A549 (cell line): ENCODE measurements around the gene FAM20A. TPM values are rescaled to one million over a fixed set of nuclear protein-coding genes. Genes with fewer than 3 reads are reported as not detected.

Experiments used
- ATAC-seq, 2 experiments: fragments of 200-7000 bp in 1 of 2; fragments of >200 bp in 1 of 2; cut with Nextera tagmentation in 1 of 2; cut with Tn5 transposase in 1 of 2; 3 replicates each; pipeline versions ENCODE4 v1.8.0 to v1.9.1; 2018 to 2020; ENCODE audit warnings: mild to moderate bottlenecking in 1 of 2, moderate library complexity in 1 of 2
- CTCF ChIA-PET: fragments of 300-600 bp; sonication (Branson Sonifier 250); formaldehyde crosslinking; extraction: SDS; loops from one replicate; lab custom pipeline; 2021; ENCODE audit warnings: antibody characterized with exemption, inconsistent platforms; lab: Yijun Ruan, JAX
- POLR2A ChIA-PET: fragments of 350-600 bp; formaldehyde crosslinking; extraction: SDS; loops from one replicate; lab custom pipeline; 2021; ENCODE audit warnings: antibody characterized with exemption, inconsistent platforms; lab: Yijun Ruan, JAX
- DNase-seq, 2 experiments: peaks; one replicate each; pipeline versions ENCODE4 v3.0.0 to v3.0.0-alpha.2; 2011 to 2016; ENCODE audit warnings: low read depth in 1 of 2, low spot score in 1 of 2
- FAIRE-seq: peaks from 2 replicates; lab custom pipeline; 2011; peaks lifted over from hg19 to GRCh38; lab: Jason Lieb, UNC
- H3K27ac ChIP-seq, 2 experiments: fragments of >200 bp; sonication (Bioruptor Twin); formaldehyde crosslinking; 3 replicates each; pipeline ENCODE4 v1.5.1; 2016 to 2017
- H3K4me1 ChIP-seq: fragments of >200 bp; sonication (Bioruptor Twin); formaldehyde crosslinking; 3 replicates; pipeline ENCODE4 v1.6.1; 2016
- H3K4me2 ChIP-seq: fragments of >200 bp; sonication (Bioruptor Twin); formaldehyde crosslinking; 3 replicates; pipeline ENCODE4 v1.6.1; 2016
- H3K4me3 ChIP-seq: fragments of >200 bp; sonication (Bioruptor Twin); formaldehyde crosslinking; 3 replicates; pipeline ENCODE4 v1.5.1; 2016
- H3K9me3 ChIP-seq: fragments of >200 bp; sonication (Bioruptor Twin); formaldehyde crosslinking; 3 replicates; pipeline ENCODE4 v1.6.1; 2016
- BHLHE40 ChIP-seq: IDR thresholded peaks from 2 replicates; pipeline ENCODE4 v1.6.1; 2012; ENCODE audit warnings: low read depth, low read length, inconsistent platforms
- CBX2 ChIP-seq: fragments of 200-600 bp; sonication (generic); IDR thresholded peaks from 2 replicates; pipeline ENCODE4 v1.6.1; 2016; ENCODE audit warnings: low read depth, mild to moderate bottlenecking, borderline replicate concordance
- CBX8 ChIP-seq: fragments of 200-600 bp; sonication (generic); IDR thresholded peaks from 2 replicates; pipeline ENCODE4 v1.6.1; 2016
- CHD2 ChIP-seq: fragments of 150-350 bp; IDR thresholded peaks from 2 replicates; pipeline ENCODE4 v1.6.1; 2014; ENCODE audit warnings: low read length; ENCODE audit not compliant: partially characterized antibody
- CHD4 ChIP-seq: fragments of 200-600 bp; sonication (generic); IDR thresholded peaks from 2 replicates; pipeline ENCODE4 v1.6.1; 2016; ENCODE audit warnings: antibody characterized with exemption, mild to moderate bottlenecking, borderline replicate concordance
- EHF ChIP-seq: fragments of 250-450 bp; sonication (Bioruptor Pico); IDR thresholded peaks from 2 replicates; pipeline ENCODE4 v1.5.0; 2020; ENCODE audit warnings: mild to moderate bottlenecking
- FOXS1 ChIP-seq: fragments of 250-450 bp; sonication (Bioruptor Pico); IDR thresholded peaks from 2 replicates; pipeline ENCODE4 v1.5.0; 2020; ENCODE audit warnings: mild to moderate bottlenecking, moderate library complexity
- GATA3 ChIP-seq: IDR thresholded peaks from 2 replicates; pipeline ENCODE4 v1.6.1; 2012; ENCODE audit warnings: borderline replicate concordance
- HDAC2 ChIP-seq: fragments of 200-600 bp; sonication (generic); IDR thresholded peaks from 2 replicates; pipeline ENCODE4 v1.6.1; 2016
- HOXA7 ChIP-seq: fragments of 250-450 bp; sonication (Bioruptor Pico); IDR thresholded peaks from 2 replicates; pipeline ENCODE4 v1.5.0; 2020; ENCODE audit warnings: mild to moderate bottlenecking, moderate library complexity
- HOXB5 ChIP-seq: fragments of 250-450 bp; sonication (Bioruptor Pico); IDR thresholded peaks from 2 replicates; pipeline ENCODE4 v1.5.0; 2020; ENCODE audit warnings: mild to moderate bottlenecking, moderate library complexity
- JUN ChIP-seq, 2 experiments: fragments of >200 bp; sonication (Bioruptor Twin); formaldehyde crosslinking; IDR thresholded peaks; 2 replicates in 1 of 2; 3 replicates in 1 of 2; pipeline ENCODE4 v1.6.1; 2016 to 2017
- JUNB ChIP-seq: fragments of >200 bp; sonication (Bioruptor Twin); formaldehyde crosslinking; IDR thresholded peaks from 2 replicates; pipeline ENCODE4 v1.6.1; 2016
- MAZ ChIP-seq: fragments of 150-350 bp; IDR thresholded peaks from 2 replicates; pipeline ENCODE4 v1.6.1; 2014; ENCODE audit warnings: antibody characterized with exemption, low read depth, low read length, borderline replicate concordance
- MYC ChIP-seq: IDR thresholded peaks from 2 replicates; pipeline ENCODE4 v1.6.1; 2012; ENCODE audit warnings: mild to moderate bottlenecking, inconsistent platforms, low read length, improper control_type of control experiment, borderline replicate concordance
- NR3C1 ChIP-seq: fragments of >200 bp; sonication (Bioruptor Twin); formaldehyde crosslinking; IDR thresholded peaks from 3 replicates; pipeline ENCODE4 v1.6.1; 2017
- RAD21 ChIP-seq, 2 experiments: fragments of >200 bp in 1 of 2; sonication (Bioruptor Twin) in 1 of 2; formaldehyde crosslinking in 1 of 2; IDR thresholded peaks in 1 of 2; conservative IDR thresholded peaks in 1 of 2; 2 replicates in 1 of 2; 3 replicates in 1 of 2; pipeline ENCODE4 v1.6.1; 2012 to 2018; ENCODE audit warnings: inconsistent platforms in 1 of 2
- RARB ChIP-seq: fragments of 250-450 bp; sonication (Bioruptor Pico); IDR thresholded peaks from 2 replicates; pipeline ENCODE4 v1.8.0; 2021; ENCODE audit warnings: mild to moderate bottlenecking, moderate library complexity
- RCOR1 ChIP-seq: fragments of 150-350 bp; IDR thresholded peaks from 2 replicates; pipeline ENCODE4 v1.6.1; 2014; ENCODE audit warnings: antibody characterized with exemption, low read length, low read depth
- RNF2 ChIP-seq: fragments of 200-600 bp; sonication (generic); IDR thresholded peaks from 2 replicates; pipeline ENCODE4 v1.6.1; 2016; ENCODE audit warnings: low read depth, mild to moderate bottlenecking, antibody characterized with exemption, moderate library complexity, borderline replicate concordance
- SREBF2 ChIP-seq: fragments of 450-650 bp; IDR thresholded peaks from 2 replicates; pipeline ENCODE4 v1.6.1; 2014; ENCODE audit warnings: mild to moderate bottlenecking, moderate library complexity
- ZFP36 ChIP-seq: fragments of 450-650 bp; IDR thresholded peaks from 2 replicates; pipeline ENCODE4 v1.6.1; 2014; ENCODE audit warnings: borderline replicate concordance; ENCODE audit not compliant: partially characterized antibody
- ZNF302 ChIP-seq: fragments of 250-450 bp; sonication (Bioruptor Pico); IDR thresholded peaks from 2 replicates; pipeline ENCODE4 v1.9.0; 2021; ENCODE audit warnings: inconsistent platforms, mild to moderate bottlenecking, moderate library complexity
- WGBS: methylation state at CpG from one replicate; pipeline ENCODE4 v1.1.6; 2017; ENCODE audit errors: missing lambda C conversion rate; 5-methylcytosine and 5-hydroxymethylcytosine counted together
- polyA plus RNA-seq, 4 experiments: library from polyadenylated mRNA; depleted of rRNA in 3 of 4; stranded (reverse); fragments of >200 nt; fragmentation: RNase III in 1 of 4; extraction: RNeasy Plus Mini Kit Qiagen cat#74134 plus additional on column Dnase treatment in 1 of 4; gene quantifications; 2 replicates in 3 of 4; 3 replicates in 1 of 4; pipeline ENCODE4 v1.2.3, GENCODE V29; 2011 to 2017
- TF ChIP-seq, protein P1 (sequence below): IDR thresholded peaks from 2 replicates; pipeline ENCODE4 v1.6.1; 2012
- TF ChIP-seq, protein P2 (sequence below): fragments of 250-450 bp; sonication (Bioruptor Pico); IDR thresholded peaks from 2 replicates; pipeline ENCODE4 v1.5.0; 2021; ENCODE audit warnings: mild to moderate bottlenecking, moderate library complexity, borderline replicate concordance
- TF ChIP-seq, protein P3 (sequence below): IDR thresholded peaks from 2 replicates; pipeline ENCODE4 v1.6.1; 2012; ENCODE audit warnings: low read depth, borderline replicate concordance

The FAM20A gene
- polyA plus RNA-seq, 2 of the 4 experiments (the other 2 are of a cell fraction) = 0.05 to 0.09 TPM

DNA sequence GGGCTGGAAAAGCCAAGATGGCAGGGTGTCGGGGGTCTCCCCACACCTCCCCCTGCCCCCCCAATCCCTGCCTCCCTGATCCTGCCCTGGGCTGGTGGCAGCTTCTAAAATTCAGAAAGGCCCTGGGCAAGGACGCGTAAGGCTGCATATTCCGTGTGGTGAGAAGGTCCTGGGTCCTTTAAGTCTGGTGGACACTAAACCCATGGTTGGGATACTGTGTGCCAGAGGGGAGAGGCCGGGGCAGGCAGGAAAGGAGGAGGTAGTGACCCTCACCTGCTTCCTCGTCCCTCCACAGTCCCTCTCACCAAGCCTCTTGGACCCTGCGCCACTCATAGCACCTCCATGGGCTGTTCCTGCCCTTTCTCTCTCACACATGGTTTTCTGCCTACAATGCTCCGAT lies 60.2 kb downstream of the FAM20A start:
- Histone ChIP-seq H3K4me1 (peaks cover 13% of the 10 kb centered on the region; the same call in 2 of the 3 replicates), H3K27ac (no peak overlapping the region), H3K4me2 (no peak overlapping the region)
- WGBS = 93% methylated on average over 8 of the region's 8 CpGs
- DNase-seq (no peak), FAIRE-seq (no peak)
- CTCF ChIA-PET = no interaction called here
- TF ChIP-seq ZFP36 (no peak), HDAC2 (no peak), MYC (no peak), JUNB (no peak), CBX2 (no peak), FOXS1 (no peak), RCOR1 (no peak), RAD21 (conservative IDR thresholded peaks at IDR 0.05 in 1 of 2, IDR thresholded peaks at IDR 0.05 in 1 of 2) (no peak), GATA3 (no peak), EHF (CRISPR knock-in tag) (no peak), CHD2 (no peak)
- TF ChIP-seq, protein P1, sequence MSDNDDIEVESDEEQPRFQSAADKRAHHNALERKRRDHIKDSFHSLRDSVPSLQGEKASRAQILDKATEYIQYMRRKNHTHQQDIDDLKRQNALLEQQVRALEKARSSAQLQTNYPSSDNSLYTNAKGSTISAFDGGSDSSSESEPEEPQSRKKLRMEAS = no peak
- TF ChIP-seq, protein P2, sequence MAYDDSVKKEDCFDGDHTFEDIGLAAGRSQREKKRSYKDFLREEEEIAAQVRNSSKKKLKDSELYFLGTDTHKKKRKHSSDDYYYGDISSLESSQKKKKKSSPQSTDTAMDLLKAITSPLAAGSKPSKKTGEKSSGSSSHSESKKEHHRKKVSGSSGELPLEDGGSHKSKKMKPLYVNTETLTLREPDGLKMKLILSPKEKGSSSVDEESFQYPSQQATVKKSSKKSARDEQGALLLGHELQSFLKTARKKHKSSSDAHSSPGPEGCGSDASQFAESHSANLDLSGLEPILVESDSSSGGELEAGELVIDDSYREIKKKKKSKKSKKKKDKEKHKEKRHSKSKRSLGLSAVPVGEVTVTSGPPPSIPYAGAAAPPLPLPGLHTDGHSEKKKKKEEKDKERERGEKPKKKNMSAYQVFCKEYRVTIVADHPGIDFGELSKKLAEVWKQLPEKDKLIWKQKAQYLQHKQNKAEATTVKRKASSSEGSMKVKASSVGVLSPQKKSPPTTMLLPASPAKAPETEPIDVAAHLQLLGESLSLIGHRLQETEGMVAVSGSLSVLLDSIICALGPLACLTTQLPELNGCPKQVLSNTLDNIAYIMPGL (CRISPR knock-in tag) = no peak
- TF ChIP-seq, protein P3, sequence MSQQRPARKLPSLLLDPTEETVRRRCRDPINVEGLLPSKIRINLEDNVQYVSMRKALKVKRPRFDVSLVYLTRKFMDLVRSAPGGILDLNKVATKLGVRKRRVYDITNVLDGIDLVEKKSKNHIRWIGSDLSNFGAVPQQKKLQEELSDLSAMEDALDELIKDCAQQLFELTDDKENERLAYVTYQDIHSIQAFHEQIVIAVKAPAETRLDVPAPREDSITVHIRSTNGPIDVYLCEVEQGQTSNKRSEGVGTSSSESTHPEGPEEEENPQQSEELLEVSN = no peak
- TF ChIP-seq, all 56 proteins: peak for 0
- ATAC-seq = no peak
- POLR2A ChIA-PET = no interaction called here
- H3K9me3 ChIP-seq = no peaks in the 10 kb centered on the region
- no peak overlapping the region for H3K4me3 ChIP-seq

DNA sequence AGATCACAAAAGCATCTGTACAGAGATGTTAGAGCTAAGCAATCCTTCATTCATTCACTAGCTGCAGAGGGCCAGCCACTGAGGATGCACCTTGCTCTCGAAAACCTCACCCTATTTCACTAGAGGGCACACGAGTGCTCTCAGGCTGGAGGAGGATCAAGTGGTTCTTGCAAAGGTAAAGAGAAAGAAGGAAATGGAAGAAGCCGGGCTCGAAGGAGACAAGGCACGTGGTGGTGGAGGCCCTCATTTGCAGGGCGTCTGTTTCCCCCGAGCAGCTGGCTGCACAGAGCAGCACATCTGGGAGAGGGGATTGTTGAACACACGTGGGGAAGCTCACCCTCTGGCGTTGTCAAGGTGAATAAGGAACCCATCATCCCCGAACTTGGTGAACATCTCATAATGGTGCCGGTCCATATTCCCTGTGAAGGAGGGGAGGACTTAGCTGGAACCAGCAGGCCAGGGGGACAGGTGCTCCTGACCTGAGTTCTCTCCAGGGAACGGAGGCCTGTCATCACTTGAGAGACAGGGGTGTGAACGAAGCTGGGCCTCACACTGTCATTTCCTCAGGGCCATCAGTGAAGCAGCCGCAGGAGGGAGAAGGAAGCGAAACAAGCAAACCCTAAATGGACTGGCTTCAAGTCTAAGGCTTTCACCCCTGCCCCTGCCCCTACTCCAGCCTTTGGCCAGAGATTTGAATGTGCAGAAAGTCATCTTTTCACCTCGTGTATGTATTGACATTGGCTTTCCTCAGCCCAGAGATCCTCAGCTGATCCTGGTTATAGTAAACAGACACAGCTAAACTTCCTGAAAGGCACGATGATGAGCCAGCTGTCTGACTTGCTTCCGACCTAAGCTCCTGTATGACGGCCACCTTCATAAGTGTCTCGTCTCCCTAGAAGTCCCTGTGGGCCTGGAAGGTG lies 61.4 kb downstream of the FAM20A start:
- DNase-seq = peak in 1 of 2 experiments; percentile 22
- WGBS = 89% methylated on average over 20 of the region's 20 CpGs
- ATAC-seq = peak in 1 of 2 experiments; percentile 18; a peak in 2 of 6 replicates
- Histone ChIP-seq H3K4me3 (no peak overlapping the region), H3K4me2 (no peak overlapping the region), H3K9me3 (no peaks in the 10 kb centered on the region), H3K4me1 (peaks cover 13% of the 10 kb centered on the region; the same call in 2 of the 3 replicates), H3K27ac (no peak overlapping the region)
- TF ChIP-seq HOXB5 (CRISPR knock-in tag) = no peak
- TF ChIP-seq BHLHE40 = no peak
- no peak for TF ChIP-seq MAZ
- no peak for TF ChIP-seq HOXA7 (CRISPR knock-in tag)
- no peak for TF ChIP-seq ZNF302 (CRISPR knock-in tag)
- TF ChIP-seq NR3C1 = no peak
- no peak for TF ChIP-seq CHD4
- no peak for TF ChIP-seq JUN (IDR thresholded peaks at IDR 0.05)
- no peak for TF ChIP-seq RCOR1
- no peak for TF ChIP-seq SREBF2
- TF ChIP-seq RNF2 = no peak
- TF ChIP-seq CHD2 = no peak
- no peak for TF ChIP-seq RARB (CRISPR knock-in tag)
- TF ChIP-seq CBX8 = no peak
- FAIRE-seq = no peak
- ChIA-PET POLR2A (no interaction called here), CTCF (interaction anchor here (0.6 to 3.4 kb wide), 11 partner anchors 14 to 222 kb away, joined by 3 to 12 read pairs (median 4); partner anchors contain the start of gene PRKAR1A)
